ENCODE data around the gene SIN3A.
"Not testable (repeated sequence)": the region's sequence is repeated elsewhere in the genome, so short reads cannot be mapped to it uniquely, and the experiment has no call there.

Gene SIN3A

GRCh38 chr15:75449585-75450306 is 1.7 kb downstream of the SIN3A start:
- Histone ChIP-seq H3K4me3 (ENCODE audit: low read depth in 1 of 2, low read length in 2 of 2) (peak overlapping the region; percentile 85 to 91), H3K36me3 (ENCODE audit: control insufficient read depth in 1 of 2, insufficient read depth in 2 of 2, low read length in 2 of 2) (no peaks in the 10 kb centered on the region), H3K27ac (ENCODE audit: low read length) (peak overlapping the region; percentile 85), H3K4me1 (ENCODE audit: control insufficient read depth in 1 of 2, insufficient read depth in 2 of 2, low read length in 2 of 2) (peaks cover 12 to 26% of the 10 kb centered on the region in 2 donors), H3K9me3 (ENCODE audit: control insufficient read depth in 1 of 2, low read length in 2 of 2) (no peaks in the 10 kb centered on the region), H3K27me3 (ENCODE audit: low read depth, low read length) (no peaks in the 10 kb centered on the region)

- H3K36me3 ChIP-seq (ENCODE audit: control insufficient read depth in 1 of 2, insufficient read depth in 2 of 2, low read length in 2 of 2); H3K9me3 ChIP-seq (ENCODE audit: control insufficient read depth in 1 of 2, low read length in 2 of 2); H3K27ac ChIP-seq (ENCODE audit: low read length); H3K4me3 ChIP-seq (ENCODE audit: low read depth in 1 of 2, low read length in 2 of 2); H3K27me3 ChIP-seq (ENCODE audit: low read depth, low read length): not testable (repeated sequence)
- peaks cover 12 to 25% of the 10 kb centered on the region in 2 donors for H3K4me1 ChIP-seq (ENCODE audit: control insufficient read depth in 1 of 2, insufficient read depth in 2 of 2, low read length in 2 of 2)
Observed at GRCh38 chr15:75448171-75448570, 3.3 kb downstream of the SIN3A start.

- H3K27me3 ChIP-seq (ENCODE audit: low read depth, low read length): no peaks in the 10 kb centered on the region
- H3K27ac ChIP-seq (ENCODE audit: low read length): no peak overlapping the region
- peaks cover 0 to 4% of the 10 kb centered on the region in 2 donors for H3K36me3 ChIP-seq (ENCODE audit: control insufficient read depth in 1 of 2, insufficient read depth in 2 of 2, low read length in 2 of 2)
- peaks cover 6 to 18% of the 10 kb centered on the region in 2 donors for H3K4me1 ChIP-seq (ENCODE audit: control insufficient read depth in 1 of 2, insufficient read depth in 2 of 2, low read length in 2 of 2)
- no peak overlapping the region for H3K4me3 ChIP-seq (ENCODE audit: low read depth in 1 of 2, low read length in 2 of 2)
- no peaks in the 10 kb centered on the region for H3K9me3 ChIP-seq (ENCODE audit: control insufficient read depth in 1 of 2, low read length in 2 of 2)
Observed at GRCh38 chr15:75446151-75446550, 5.3 kb downstream of the SIN3A start.

GRCh38 chr15:75445324-75445723 is 6.2 kb downstream of the SIN3A start:
- H3K36me3 ChIP-seq (ENCODE audit: control insufficient read depth in 1 of 2, insufficient read depth in 2 of 2, low read length in 2 of 2); H3K9me3 ChIP-seq (ENCODE audit: control insufficient read depth in 1 of 2, low read length in 2 of 2); H3K4me3 ChIP-seq (ENCODE audit: low read depth in 1 of 2, low read length in 2 of 2); H3K27me3 ChIP-seq (ENCODE audit: low read depth, low read length); H3K27ac ChIP-seq (ENCODE audit: low read length): not testable (repeated sequence)
- peaks cover 6 to 18% of the 10 kb centered on the region in 2 donors for H3K4me1 ChIP-seq (ENCODE audit: control insufficient read depth in 1 of 2, insufficient read depth in 2 of 2, low read length in 2 of 2)

GRCh38 chr15:75443972-75444453 is 7.5 kb downstream of the SIN3A start:
- not testable (repeated sequence) for H3K27me3 ChIP-seq (ENCODE audit: low read depth, low read length); H3K4me1 ChIP-seq (ENCODE audit: control insufficient read depth in 1 of 2, insufficient read depth in 2 of 2, low read length in 2 of 2); H3K4me3 ChIP-seq (ENCODE audit: low read depth in 1 of 2, low read length in 2 of 2); H3K36me3 ChIP-seq (ENCODE audit: control insufficient read depth in 1 of 2, insufficient read depth in 2 of 2, low read length in 2 of 2); H3K9me3 ChIP-seq (ENCODE audit: control insufficient read depth in 1 of 2, low read length in 2 of 2); H3K27ac ChIP-seq (ENCODE audit: low read length)

- peaks cover 0 to 4% of the 10 kb centered on the region in 2 donors for H3K4me1 ChIP-seq (ENCODE audit: control insufficient read depth in 1 of 2, insufficient read depth in 2 of 2, low read length in 2 of 2)
- H3K4me3 ChIP-seq (ENCODE audit: low read depth in 1 of 2, low read length in 2 of 2): no peak overlapping the region
Observed at GRCh38 chr15:75437721-75438120, 13.8 kb downstream of the SIN3A start.

GRCh38 chr15:75436881-75437280 is 14.6 kb downstream of the SIN3A start:
- H3K27me3 ChIP-seq (ENCODE audit: low read depth, low read length): no peaks in the 10 kb centered on the region

More at GRCh38 chr15:75437721-75438120, 13.8 kb downstream of the SIN3A start:
- peaks cover 0 to 6% of the 10 kb centered on the region in 2 donors for H3K36me3 ChIP-seq (ENCODE audit: control insufficient read depth in 1 of 2, insufficient read depth in 2 of 2, low read length in 2 of 2)
- no peak overlapping the region for H3K27ac ChIP-seq (ENCODE audit: low read length)
- H3K9me3 ChIP-seq (ENCODE audit: control insufficient read depth in 1 of 2, low read length in 2 of 2): no peaks in the 10 kb centered on the region
- no peaks in the 10 kb centered on the region for H3K27me3 ChIP-seq (ENCODE audit: low read depth, low read length)

GRCh38 chr15:75431682-75432081 is 19.8 kb downstream of the SIN3A start:
- peaks cover 8 to 24% of the 10 kb centered on the region in 2 donors for H3K36me3 ChIP-seq (ENCODE audit: control insufficient read depth in 1 of 2, insufficient read depth in 2 of 2, low read length in 2 of 2)
- H3K9me3 ChIP-seq (ENCODE audit: control insufficient read depth in 1 of 2, low read length in 2 of 2): no peaks in the 10 kb centered on the region

More at GRCh38 chr15:75436881-75437280, 14.6 kb downstream of the SIN3A start:
- Histone ChIP-seq H3K27ac (ENCODE audit: low read length) (no peak overlapping the region), H3K9me3 (ENCODE audit: control insufficient read depth in 1 of 2, low read length in 2 of 2) (no peaks in the 10 kb centered on the region), H3K4me3 (ENCODE audit: low read depth in 1 of 2, low read length in 2 of 2) (no peak overlapping the region), H3K36me3 (ENCODE audit: control insufficient read depth in 1 of 2, insufficient read depth in 2 of 2, low read length in 2 of 2) (peaks cover 0 to 6% of the 10 kb centered on the region in 2 donors), H3K4me1 (ENCODE audit: control insufficient read depth in 1 of 2, insufficient read depth in 2 of 2, low read length in 2 of 2) (peaks cover 0 to 4% of the 10 kb centered on the region in 2 donors)

GRCh38 chr15:75431270-75431669 is 20.2 kb downstream of the SIN3A start:
- no peaks in the 10 kb centered on the region for H3K9me3 ChIP-seq (ENCODE audit: control insufficient read depth in 1 of 2, low read length in 2 of 2)
- no peak overlapping the region for H3K27ac ChIP-seq (ENCODE audit: low read length)
- H3K36me3 ChIP-seq (ENCODE audit: control insufficient read depth in 1 of 2, insufficient read depth in 2 of 2, low read length in 2 of 2): peaks cover 8 to 24% of the 10 kb centered on the region in 2 donors
- H3K27me3 ChIP-seq (ENCODE audit: low read depth, low read length): no peaks in the 10 kb centered on the region
- peaks cover 0 to 4% of the 10 kb centered on the region in 2 donors for H3K4me1 ChIP-seq (ENCODE audit: control insufficient read depth in 1 of 2, insufficient read depth in 2 of 2, low read length in 2 of 2)
- no peak overlapping the region for H3K4me3 ChIP-seq (ENCODE audit: low read depth in 1 of 2, low read length in 2 of 2)

More at GRCh38 chr15:75431682-75432081, 19.8 kb downstream of the SIN3A start:
- Histone ChIP-seq H3K27me3 (ENCODE audit: low read depth, low read length) (no peaks in the 10 kb centered on the region), H3K4me3 (ENCODE audit: low read depth in 1 of 2, low read length in 2 of 2) (no peak overlapping the region), H3K4me1 (ENCODE audit: control insufficient read depth in 1 of 2, insufficient read depth in 2 of 2, low read length in 2 of 2) (peaks cover 0 to 4% of the 10 kb centered on the region in 2 donors), H3K27ac (ENCODE audit: low read length) (no peak overlapping the region)

- H3K27me3 ChIP-seq (ENCODE audit: low read depth, low read length): no peaks in the 10 kb centered on the region
- no peak overlapping the region for H3K4me3 ChIP-seq (ENCODE audit: low read depth in 1 of 2, low read length in 2 of 2)
- no peaks in the 10 kb centered on the region for H3K9me3 ChIP-seq (ENCODE audit: control insufficient read depth in 1 of 2, low read length in 2 of 2)
- H3K36me3 ChIP-seq (ENCODE audit: control insufficient read depth in 1 of 2, insufficient read depth in 2 of 2, low read length in 2 of 2): peaks cover 8 to 18% of the 10 kb centered on the region in 2 donors
- H3K4me1 ChIP-seq (ENCODE audit: control insufficient read depth in 1 of 2, insufficient read depth in 2 of 2, low read length in 2 of 2): peaks cover 0 to 4% of the 10 kb centered on the region in 2 donors
- H3K27ac ChIP-seq (ENCODE audit: low read length): no peak overlapping the region
Observed at GRCh38 chr15:75430259-75430658, 21.2 kb downstream of the SIN3A start.

- Histone ChIP-seq H3K9me3 (ENCODE audit: control insufficient read depth in 1 of 2, low read length in 2 of 2) (no peaks in the 10 kb centered on the region), H3K27ac (ENCODE audit: low read length) (no peak overlapping the region), H3K36me3 (ENCODE audit: control insufficient read depth in 1 of 2, insufficient read depth in 2 of 2, low read length in 2 of 2) (peaks cover 8 to 18% of the 10 kb centered on the region in 2 donors), H3K27me3 (ENCODE audit: low read depth, low read length) (no peaks in the 10 kb centered on the region), H3K4me3 (ENCODE audit: low read depth in 1 of 2, low read length in 2 of 2) (no peak overlapping the region), H3K4me1 (ENCODE audit: control insufficient read depth in 1 of 2, insufficient read depth in 2 of 2, low read length in 2 of 2) (no peaks in the 10 kb centered on the region)
Observed at GRCh38 chr15:75428152-75428551, 23.3 kb downstream of the SIN3A start.
